Measurements from ENCODE around the gene VPS13C.

VPS13C gene

GRCh38 chr15:61994216-61994615 lies 66.0 kb downstream of the VPS13C start:
- Histone ChIP-seq H3K4me2 (no peak overlapping the region), H3K36me3 (ENCODE audit: insufficient read depth) (no peaks in the 10 kb centered on the region), H3K27me3 (ENCODE audit: insufficient read depth, low read depth) (no peaks in the 10 kb centered on the region), H3K4me3 (IDR thresholded peaks at IDR 0.05; ENCODE audit: insufficient read depth, low read depth, low read length) (no peak overlapping the region), H3K9ac (no peak overlapping the region), H3K4me1 (ENCODE audit: low read depth, poor library complexity, severe bottlenecking) (no peaks in the 10 kb centered on the region), H3K79me2 (ENCODE audit: insufficient read depth, low read depth) (no peaks in the 10 kb centered on the region), H2AFZ (ENCODE audit: low read depth) (no peak overlapping the region), H4K20me1 (ENCODE audit: insufficient read depth) (no peaks in the 10 kb centered on the region), H3K27ac (no peak overlapping the region)
- no peak for TF ChIP-seq CTCF (conservative IDR thresholded peaks at IDR 0.05; ENCODE audit: low read depth, low read length)

- no peak overlapping the region for H3K9ac ChIP-seq
- no peak overlapping the region for H3K4me2 ChIP-seq
- no peaks in the 10 kb centered on the region for H3K79me2 ChIP-seq (ENCODE audit: insufficient read depth, low read depth)
- H3K4me3 ChIP-seq (IDR thresholded peaks at IDR 0.05; ENCODE audit: insufficient read depth, low read depth, low read length) = no peak overlapping the region
- no peaks in the 10 kb centered on the region for H3K36me3 ChIP-seq (ENCODE audit: insufficient read depth)
- H2AFZ ChIP-seq (ENCODE audit: low read depth) = no peak overlapping the region
- no peaks in the 10 kb centered on the region for H3K4me1 ChIP-seq (ENCODE audit: low read depth, poor library complexity, severe bottlenecking)
- TF ChIP-seq CTCF (conservative IDR thresholded peaks at IDR 0.05; ENCODE audit: low read depth, low read length) = no peak
- H4K20me1 ChIP-seq (ENCODE audit: insufficient read depth) = no peaks in the 10 kb centered on the region
- no peak overlapping the region for H3K27ac ChIP-seq
- no peaks in the 10 kb centered on the region for H3K27me3 ChIP-seq (ENCODE audit: insufficient read depth, low read depth)
Measured at GRCh38 chr15:61992518-61992917, 67.7 kb downstream of the VPS13C start.

GRCh38 chr15:61989667-61990066 lies 70.6 kb downstream of the VPS13C start:
- no peak overlapping the region for H3K4me2 ChIP-seq
- no peaks in the 10 kb centered on the region for H3K79me2 ChIP-seq (ENCODE audit: insufficient read depth, low read depth)
- no peak overlapping the region for H2AFZ ChIP-seq (ENCODE audit: low read depth)
- no peak overlapping the region for H3K9ac ChIP-seq
- no peaks in the 10 kb centered on the region for H4K20me1 ChIP-seq (ENCODE audit: insufficient read depth)
- TF ChIP-seq CTCF (conservative IDR thresholded peaks at IDR 0.05; ENCODE audit: low read depth, low read length) = no peak
- no peaks in the 10 kb centered on the region for H3K36me3 ChIP-seq (ENCODE audit: insufficient read depth)
- no peaks in the 10 kb centered on the region for H3K4me1 ChIP-seq (ENCODE audit: low read depth, poor library complexity, severe bottlenecking)
- no peak overlapping the region for H3K27ac ChIP-seq
- no peak overlapping the region for H3K4me3 ChIP-seq (IDR thresholded peaks at IDR 0.05; ENCODE audit: insufficient read depth, low read depth, low read length)
- H3K27me3 ChIP-seq (ENCODE audit: insufficient read depth, low read depth) = no peaks in the 10 kb centered on the region

- Histone ChIP-seq H3K79me2 (ENCODE audit: insufficient read depth, low read depth) (no peaks in the 10 kb centered on the region), H3K36me3 (ENCODE audit: insufficient read depth) (no peaks in the 10 kb centered on the region), H3K4me1 (ENCODE audit: low read depth, poor library complexity, severe bottlenecking) (no peaks in the 10 kb centered on the region), H3K4me3 (IDR thresholded peaks at IDR 0.05; ENCODE audit: insufficient read depth, low read depth, low read length) (no peak overlapping the region), H3K27me3 (ENCODE audit: insufficient read depth, low read depth) (no peaks in the 10 kb centered on the region), H3K27ac (no peak overlapping the region), H4K20me1 (ENCODE audit: insufficient read depth) (no peaks in the 10 kb centered on the region), H2AFZ (ENCODE audit: low read depth) (no peak overlapping the region), H3K9ac (no peak overlapping the region), H3K4me2 (no peak overlapping the region)
- TF ChIP-seq CTCF (conservative IDR thresholded peaks at IDR 0.05; ENCODE audit: low read depth, low read length) = no peak
Measured at GRCh38 chr15:61987824-61988223, 72.4 kb downstream of the VPS13C start.

Measured in KMS-11 (cell line).